SHP77 treated with DMSO at 0.1 percent for 48 hours (cell line): ENCODE measurements around the gene CCDC194.

ENCODE experiments used
- DNase-seq: peaks from one replicate; lab custom pipeline; 2025; lab: John Stamatoyannopoulos, UW

CCDC194 gene

GRCh38 chr19:17405250-17406045, 11.5 kb upstream of the CCDC194 start, which contains the start of gene BST2:
Gene BST2, minus strand, starts transcription at chr19:17405630. Its CDS starts 55 bp downstream, at chr19:17405575.
- DNase-seq, result no peak

- DNase-seq, result no peak
These were observed 10.7 kb upstream of the CCDC194 start for GRCh38 chr19:17404621-17405249.

GRCh38 chr19:17404015-17404414, 10.0 kb upstream of the CCDC194 start:
- no peak for DNase-seq

- peak; percentile 56 for DNase-seq
These were observed 9.2 kb upstream of the CCDC194 start for GRCh38 chr19:17402982-17403855.

- DNase-seq, result no peak
These were observed 7.6 kb upstream of the CCDC194 start for GRCh38 chr19:17401628-17402027.

GRCh38 chr19:17398902-17399527, 5.0 kb upstream of the CCDC194 start:
- DNase-seq, result no peak

- peak; percentile 26 for DNase-seq
These were observed 957 bp upstream of the CCDC194 start for GRCh38 chr19:17394891-17395415.

- DNase-seq, result no peak
These were observed 994 bp downstream of the CCDC194 start for GRCh38 chr19:17393002-17393401.

- DNase-seq, result no peak
These were observed 2.4 kb downstream of the CCDC194 start for GRCh38 chr19:17391371-17392151.

- peak; percentile 63 for DNase-seq
These were observed 3.2 kb downstream of the CCDC194 start for GRCh38 chr19:17390665-17391370.

GRCh38 chr19:17389957-17390664, 3.9 kb downstream of the CCDC194 start:
- no peak for DNase-seq

- DNase-seq, result no peak
These were observed 4.7 kb downstream of the CCDC194 start for GRCh38 chr19:17389288-17389687.

GRCh38 chr19:17385878-17386611, 8.0 kb downstream of the CCDC194 start:
- DNase-seq, result no peak

GRCh38 chr19:17380426-17381138, 13.4 kb downstream of the CCDC194 start:
- no peak for DNase-seq

GRCh38 chr19:17379221-17379631, 14.8 kb downstream of the CCDC194 start:
- DNase-seq, result no peak

GRCh38 chr19:17378271-17378670, 15.7 kb downstream of the CCDC194 start:
- no peak for DNase-seq

GRCh38 chr19:17376935-17377600, 16.9 kb downstream of the CCDC194 start, which contains the start of gene PLVAP:
Gene PLVAP, minus strand, starts transcription at chr19:17377342. Its CDS starts 54 bp downstream, at chr19:17377288.
- DNase-seq, result no peak
